ENCODE data around the gene MXD3. TPM values are rescaled to one million over a fixed set of nuclear protein-coding genes. Genes with fewer than 3 reads are reported as not detected.

MXD3 gene
- total and polyA plus RNA-seq, 2 of the 4 experiments (the other 2 are of a cell fraction), result 7.3 to 12.9 TPM

- CTCF ChIA-PET, result interaction anchor here (1.4 to 2.6 kb wide), 2 partner anchors 12 to 13 kb away, joined by 3 to 8 read pairs; no protein-coding TSS in a partner anchor
- in situ Hi-C loops (cut with MboI; ENCODE audit: low sequenced_read_pairs), result no loop called here
- WGBS, 2 experiments (ENCODE audit: extremely low coverage in 2 of 2, insufficient read length in 1 of 2), result no CpG with 5 or more reads among the region's 2 CpGs
Observed at GRCh38 chr5:177297922-177298321, 13.8 kb downstream of the MXD3 start.

More at GRCh38 chr5:177297922-177298321, 13.8 kb downstream of the MXD3 start:
- no peak overlapping the region for H3K14ac ChIP-seq (replicated peaks; ENCODE audit: low read depth, low read length)
- DNase-seq (no peak), ATAC-seq (ENCODE audit: low read depth) (no peak)
- H3K18ac ChIP-seq (ENCODE audit: low read depth, low read length), result no peak overlapping the region
- no peak overlapping the region for H2AK5ac ChIP-seq (ENCODE audit: low read depth, low read length)
- H2AK9ac ChIP-seq (replicated peaks; ENCODE audit: low read depth, low read length, poor library complexity), result no peak overlapping the region
- no peak overlapping the region for H2BK120ac ChIP-seq (ENCODE audit: low read depth, low read length)
- H3K4me3 ChIP-seq (ENCODE audit: insufficient read depth, low read depth, low read length), result no peak overlapping the region
- TF ChIP-seq CHD1 (IDR thresholded peaks at IDR 0.05; ENCODE audit: low read depth, low read length) (no peak), NFE2L2 (IDR thresholded peaks at IDR 0.05; ENCODE audit: low read depth, low read length) (no peak), BHLHE40 (IDR thresholded peaks at IDR 0.05; ENCODE audit: low read depth, low read length) (no peak), MAFK (IDR thresholded peaks at IDR 0.05; ENCODE audit: low read depth, low read length) (no peak), CEBPB (IDR thresholded peaks at IDR 0.05; ENCODE audit: low read depth, low read length) (no peak), CTCF (conservative IDR thresholded peaks at IDR 0.05; ENCODE audit: low read depth, low read length) (no peak), FOS (IDR thresholded peaks at IDR 0.05; ENCODE audit: low read depth, low read length) (no peak), USF2 (IDR thresholded peaks at IDR 0.05; ENCODE audit: low read depth, low read length) (no peak), POLR2A (IDR thresholded peaks at IDR 0.05; ENCODE audit: low read depth, low read length) (no peak), MAZ (IDR thresholded peaks at IDR 0.05; ENCODE audit: borderline replicate concordance, low read depth, low read length) (no peak)
- BruUV-seq (replicated peaks), result no TSS peak
- H3K4me2 ChIP-seq (ENCODE audit: low read depth, low read length), result no peak overlapping the region
- H4K8ac ChIP-seq (ENCODE audit: low read depth in 2 of 2, low read length in 2 of 2), result no peak overlapping the region
- no peak overlapping the region for H2AFZ ChIP-seq (replicated peaks; ENCODE audit: low read length, poor library complexity)
- intact Hi-C loops (cut with micrococcal nuclease), result no loop called here
- H3K9ac ChIP-seq (ENCODE audit: low read depth, low read length), result no peak overlapping the region
- no peak overlapping the region for H3K23ac ChIP-seq (ENCODE audit: low read depth, low read length)
- H2BK15ac ChIP-seq (ENCODE audit: low read depth, low read length), result no peak overlapping the region
- no peaks in the 10 kb centered on the region for H3K27me3 ChIP-seq (ENCODE audit: control insufficient read depth, insufficient read depth, low read length)
- no peak overlapping the region for H4K5ac ChIP-seq (ENCODE audit: low read depth, low read length)
- H4K91ac ChIP-seq (ENCODE audit: insufficient read depth, low read depth, low read length), result no peak overlapping the region
- H3K4me1 ChIP-seq (ENCODE audit: control insufficient read depth, insufficient read depth, low read length), result peaks cover 10% of the 10 kb centered on the region
- dilution Hi-C loops (cut with HindIII; ENCODE audit: low sequenced_read_pairs, unreplicated experiment), result no loop called here
- no peak overlapping the region for H3K56ac ChIP-seq (ENCODE audit: extremely low read depth, insufficient read depth, low read length)
- POLR2A ChIA-PET (ENCODE audit: unreplicated experiment), result no interaction called here
- H4K20me1 ChIP-seq (ENCODE audit: insufficient read depth, low read length), result peaks cover 6% of the 10 kb centered on the region; the same call in 1 of the 2 replicates
- no peak overlapping the region for H3K27ac ChIP-seq (ENCODE audit: insufficient read depth, low read length)
- H3K9me1 ChIP-seq (ENCODE audit: insufficient read depth, low read length), result peaks cover 4% of the 10 kb centered on the region; the same call in 1 of the 2 replicates
- H3K36me3 ChIP-seq (ENCODE audit: control insufficient read depth, insufficient read depth, low read length), result peaks cover 47% of the 10 kb centered on the region
- H3K79me1 ChIP-seq (ENCODE audit: low read depth in 1 of 2, low read length in 2 of 2), result peaks cover 9 to 39% of the 10 kb centered on the region in 2 experiments
- no peak overlapping the region for H2BK5ac ChIP-seq (ENCODE audit: low read depth, low read length, poor library complexity, severe bottlenecking)
- H2BK20ac ChIP-seq (ENCODE audit: low read depth, low read length), result no peak overlapping the region
- no peaks in the 10 kb centered on the region for H3K9me3 ChIP-seq (ENCODE audit: control insufficient read depth, insufficient read depth, low read length)
- H3K4ac ChIP-seq (ENCODE audit: low read depth, low read length), result no peak overlapping the region
